ENCODE data around the gene CARS1. TPM values are rescaled to one million over a fixed set of nuclear protein-coding genes. Genes with fewer than 3 reads are reported as not detected.

The CARS1 gene
- total and polyA plus RNA-seq, 10 of the 15 experiments (the other 5 are each of a cell fraction or from before 2014, with no cell fraction given), result 7.8 to 60.6 (median 45.7) TPM

DNA sequence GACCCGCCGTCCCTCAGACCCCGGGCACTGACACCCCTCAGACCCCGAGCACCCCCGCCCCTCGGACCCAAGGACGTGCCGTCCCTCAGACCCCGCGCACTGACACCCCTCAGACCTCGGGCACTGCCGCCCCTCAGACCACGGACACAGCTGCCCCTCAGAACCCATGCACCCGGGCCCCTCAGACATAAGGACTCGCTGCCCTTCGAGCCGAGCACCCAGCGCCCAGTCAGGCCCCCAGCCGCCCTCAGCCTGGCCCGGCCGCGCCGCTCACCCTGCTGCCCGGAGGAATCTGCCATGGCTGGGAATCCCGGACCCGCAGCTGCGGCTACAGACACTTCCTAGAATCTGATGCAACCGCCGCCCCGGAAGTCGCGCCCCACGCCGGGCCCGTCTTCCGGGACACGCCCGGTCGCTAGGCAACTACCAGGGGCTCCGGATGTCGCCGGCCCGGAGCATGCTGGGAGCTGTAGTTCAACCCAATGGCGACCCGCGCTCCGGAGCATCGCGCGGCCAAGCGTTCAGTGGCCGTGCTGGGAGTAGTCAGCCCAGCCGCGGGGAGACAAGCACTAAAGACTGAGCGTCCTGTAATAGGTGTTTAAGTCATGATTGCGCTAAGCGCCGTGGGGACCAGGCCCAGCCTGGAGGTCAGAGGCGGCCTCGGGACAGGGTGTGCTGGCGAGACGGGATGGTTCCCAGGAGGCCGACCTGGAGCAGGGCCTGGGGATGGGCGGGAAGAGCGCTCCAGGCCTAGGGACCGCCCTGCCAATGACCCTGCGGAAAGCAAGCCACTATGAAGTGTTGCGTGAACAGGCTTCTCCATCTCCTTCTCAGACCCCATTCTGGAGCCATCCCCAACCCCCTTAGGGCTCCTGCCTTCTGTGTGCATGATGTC is at the start of gene CARS1 (continued):
- TF ChIP-seq WRNIP1 (IDR thresholded peaks at IDR 0.05; ENCODE audit: borderline replicate concordance, low read depth, low read length) (no peak), MXI1 (IDR thresholded peaks at IDR 0.05; ENCODE audit: low read depth, low read length) (peak; percentile 99), NR2F1 (conservative IDR thresholded peaks at IDR 0.05) (no peak), ZNF384 (IDR thresholded peaks at IDR 0.05; ENCODE audit: borderline replicate concordance, low read depth, low read length) (no peak), PML (IDR thresholded peaks at IDR 0.05; ENCODE audit: low read length) (no peak), NFYB (IDR thresholded peaks at IDR 0.05; ENCODE audit: insufficient read depth, low read depth, low read length) (no peak), FOXM1 (IDR thresholded peaks at IDR 0.05; ENCODE audit: low read depth, low read length) (no peak), BMI1 (IDR thresholded peaks at IDR 0.05; ENCODE audit: borderline replicate concordance) (peak; percentile 97), CEBPB (IDR thresholded peaks at IDR 0.05; ENCODE audit: borderline replicate concordance in 1 of 2, low read depth in 2 of 2, low read length in 2 of 2) (peak in 1 of 2 experiments; percentile 90; a peak in 2 of 4 replicates), BACH1 (IDR thresholded peaks at IDR 0.05; ENCODE audit: borderline replicate concordance) (no peak; the same call in 1 of the 2 replicates), PAX8 (IDR thresholded peaks at IDR 0.05) (no peak), ETV6 (conservative IDR thresholded peaks at IDR 0.05 in 1 of 2, IDR thresholded peaks at IDR 0.05 in 1 of 2; ENCODE audit: borderline replicate concordance in 1 of 2, low read depth in 1 of 2) (peak in 1 of 2 experiments; percentile 73; a peak in 1 of 4 replicates), CHD1 (IDR thresholded peaks at IDR 0.05; ENCODE audit: low read depth, low read length) (no peak), MEF2A (IDR thresholded peaks at IDR 0.05; ENCODE audit: insufficient read depth, low read depth, low read length) (0 out of 2 replicates have a peak, but pooled peaks have one; percentile 46)
- TF ChIP-seq, protein P1, sequence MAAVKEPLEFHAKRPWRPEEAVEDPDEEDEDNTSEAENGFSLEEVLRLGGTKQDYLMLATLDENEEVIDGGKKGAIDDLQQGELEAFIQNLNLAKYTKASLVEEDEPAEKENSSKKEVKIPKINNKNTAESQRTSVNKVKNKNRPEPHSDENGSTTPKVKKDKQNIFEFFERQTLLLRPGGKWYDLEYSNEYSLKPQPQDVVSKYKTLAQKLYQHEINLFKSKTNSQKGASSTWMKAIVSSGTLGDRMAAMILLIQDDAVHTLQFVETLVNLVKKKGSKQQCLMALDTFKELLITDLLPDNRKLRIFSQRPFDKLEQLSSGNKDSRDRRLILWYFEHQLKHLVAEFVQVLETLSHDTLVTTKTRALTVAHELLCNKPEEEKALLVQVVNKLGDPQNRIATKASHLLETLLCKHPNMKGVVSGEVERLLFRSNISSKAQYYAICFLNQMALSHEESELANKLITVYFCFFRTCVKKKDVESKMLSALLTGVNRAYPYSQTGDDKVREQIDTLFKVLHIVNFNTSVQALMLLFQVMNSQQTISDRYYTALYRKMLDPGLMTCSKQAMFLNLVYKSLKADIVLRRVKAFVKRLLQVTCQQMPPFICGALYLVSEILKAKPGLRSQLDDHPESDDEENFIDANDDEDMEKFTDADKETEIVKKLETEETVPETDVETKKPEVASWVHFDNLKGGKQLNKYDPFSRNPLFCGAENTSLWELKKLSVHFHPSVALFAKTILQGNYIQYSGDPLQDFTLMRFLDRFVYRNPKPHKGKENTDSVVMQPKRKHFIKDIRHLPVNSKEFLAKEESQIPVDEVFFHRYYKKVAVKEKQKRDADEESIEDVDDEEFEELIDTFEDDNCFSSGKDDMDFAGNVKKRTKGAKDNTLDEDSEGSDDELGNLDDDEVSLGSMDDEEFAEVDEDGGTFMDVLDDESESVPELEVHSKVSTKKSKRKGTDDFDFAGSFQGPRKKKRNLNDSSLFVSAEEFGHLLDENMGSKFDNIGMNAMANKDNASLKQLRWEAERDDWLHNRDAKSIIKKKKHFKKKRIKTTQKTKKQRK (IDR thresholded peaks at IDR 0.05; ENCODE audit: low read depth, low read length), result no peak
- TF ChIP-seq, protein P2, sequence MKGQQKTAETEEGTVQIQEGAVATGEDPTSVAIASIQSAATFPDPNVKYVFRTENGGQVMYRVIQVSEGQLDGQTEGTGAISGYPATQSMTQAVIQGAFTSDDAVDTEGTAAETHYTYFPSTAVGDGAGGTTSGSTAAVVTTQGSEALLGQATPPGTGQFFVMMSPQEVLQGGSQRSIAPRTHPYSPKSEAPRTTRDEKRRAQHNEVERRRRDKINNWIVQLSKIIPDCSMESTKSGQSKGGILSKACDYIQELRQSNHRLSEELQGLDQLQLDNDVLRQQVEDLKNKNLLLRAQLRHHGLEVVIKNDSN (IDR thresholded peaks at IDR 0.05; ENCODE audit: borderline replicate concordance, extremely low read length, insufficient read depth, low read depth, low read length), result no peak
- TF ChIP-seq, protein P3, sequence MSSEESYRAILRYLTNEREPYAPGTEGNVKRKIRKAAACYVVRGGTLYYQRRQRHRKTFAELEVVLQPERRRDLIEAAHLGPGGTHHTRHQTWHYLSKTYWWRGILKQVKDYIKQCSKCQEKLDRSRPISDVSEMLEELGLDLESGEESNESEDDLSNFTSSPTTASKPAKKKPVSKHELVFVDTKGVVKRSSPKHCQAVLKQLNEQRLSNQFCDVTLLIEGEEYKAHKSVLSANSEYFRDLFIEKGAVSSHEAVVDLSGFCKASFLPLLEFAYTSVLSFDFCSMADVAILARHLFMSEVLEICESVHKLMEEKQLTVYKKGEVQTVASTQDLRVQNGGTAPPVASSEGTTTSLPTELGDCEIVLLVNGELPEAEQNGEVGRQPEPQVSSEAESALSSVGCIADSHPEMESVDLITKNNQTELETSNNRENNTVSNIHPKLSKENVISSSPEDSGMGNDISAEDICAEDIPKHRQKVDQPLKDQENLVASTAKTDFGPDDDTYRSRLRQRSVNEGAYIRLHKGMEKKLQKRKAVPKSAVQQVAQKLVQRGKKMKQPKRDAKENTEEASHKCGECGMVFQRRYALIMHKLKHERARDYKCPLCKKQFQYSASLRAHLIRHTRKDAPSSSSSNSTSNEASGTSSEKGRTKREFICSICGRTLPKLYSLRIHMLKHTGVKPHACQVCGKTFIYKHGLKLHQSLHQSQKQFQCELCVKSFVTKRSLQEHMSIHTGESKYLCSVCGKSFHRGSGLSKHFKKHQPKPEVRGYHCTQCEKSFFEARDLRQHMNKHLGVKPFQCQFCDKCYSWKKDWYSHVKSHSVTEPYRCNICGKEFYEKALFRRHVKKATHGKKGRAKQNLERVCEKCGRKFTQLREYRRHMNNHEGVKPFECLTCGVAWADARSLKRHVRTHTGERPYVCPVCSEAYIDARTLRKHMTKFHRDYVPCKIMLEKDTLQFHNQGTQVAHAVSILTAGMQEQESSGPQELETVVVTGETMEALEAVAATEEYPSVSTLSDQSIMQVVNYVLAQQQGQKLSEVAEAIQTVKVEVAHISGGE (CRISPR knock-in tag; IDR thresholded peaks at IDR 0.05), result no peak
- TF ChIP-seq, protein P4, sequence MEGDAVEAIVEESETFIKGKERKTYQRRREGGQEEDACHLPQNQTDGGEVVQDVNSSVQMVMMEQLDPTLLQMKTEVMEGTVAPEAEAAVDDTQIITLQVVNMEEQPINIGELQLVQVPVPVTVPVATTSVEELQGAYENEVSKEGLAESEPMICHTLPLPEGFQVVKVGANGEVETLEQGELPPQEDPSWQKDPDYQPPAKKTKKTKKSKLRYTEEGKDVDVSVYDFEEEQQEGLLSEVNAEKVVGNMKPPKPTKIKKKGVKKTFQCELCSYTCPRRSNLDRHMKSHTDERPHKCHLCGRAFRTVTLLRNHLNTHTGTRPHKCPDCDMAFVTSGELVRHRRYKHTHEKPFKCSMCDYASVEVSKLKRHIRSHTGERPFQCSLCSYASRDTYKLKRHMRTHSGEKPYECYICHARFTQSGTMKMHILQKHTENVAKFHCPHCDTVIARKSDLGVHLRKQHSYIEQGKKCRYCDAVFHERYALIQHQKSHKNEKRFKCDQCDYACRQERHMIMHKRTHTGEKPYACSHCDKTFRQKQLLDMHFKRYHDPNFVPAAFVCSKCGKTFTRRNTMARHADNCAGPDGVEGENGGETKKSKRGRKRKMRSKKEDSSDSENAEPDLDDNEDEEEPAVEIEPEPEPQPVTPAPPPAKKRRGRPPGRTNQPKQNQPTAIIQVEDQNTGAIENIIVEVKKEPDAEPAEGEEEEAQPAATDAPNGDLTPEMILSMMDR (IDR thresholded peaks at IDR 0.05 in 2 of 3, conservative IDR thresholded peaks at IDR 0.05 in 1 of 3; ENCODE audit: control insufficient read depth in 2 of 3, extremely low read depth in 1 of 3, insufficient read depth in 1 of 3, low read depth in 3 of 3, low read length in 3 of 3), result no peak

Data from GM12878 (cell line).